ENCODE measurements around the gene BORCS5. TPM values are rescaled to one million over a fixed set of nuclear protein-coding genes. Genes with fewer than 3 reads are reported as not detected.

Gene BORCS5
- total and polyA plus RNA-seq, 2 of the 8 experiments (the other 6 are each of a cell fraction or from before 2014, with no cell fraction given): 8.3 to 17.4 TPM

- TF ChIP-seq SUZ12 (IDR thresholded peaks at IDR 0.05; ENCODE audit: low read length) (no peak), TAF1 (IDR thresholded peaks at IDR 0.05; ENCODE audit: low read depth, low read length) (no peak), CHD2 (IDR thresholded peaks at IDR 0.05; ENCODE audit: low read length) (no peak), ASH2L (IDR thresholded peaks at IDR 0.05; ENCODE audit: low read length) (no peak), POLR2AphosphoS5 (IDR thresholded peaks at IDR 0.05; ENCODE audit: low read depth, low read length) (no peak), HDAC2 (IDR thresholded peaks at IDR 0.05; ENCODE audit: borderline replicate concordance in 1 of 2, low read depth in 2 of 2, low read length in 2 of 2) (no peak)
- TF ChIP-seq, protein P1, sequence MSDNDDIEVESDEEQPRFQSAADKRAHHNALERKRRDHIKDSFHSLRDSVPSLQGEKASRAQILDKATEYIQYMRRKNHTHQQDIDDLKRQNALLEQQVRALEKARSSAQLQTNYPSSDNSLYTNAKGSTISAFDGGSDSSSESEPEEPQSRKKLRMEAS (IDR thresholded peaks at IDR 0.05): no peak
Observed at GRCh38 chr12:12445165-12445881, 88.4 kb downstream of the BORCS5 start (continued).
